ENCODE results near the gene NEDD4L.
"Not testable (repeated sequence)": the region's sequence is repeated elsewhere in the genome, so short reads cannot be mapped to it uniquely, and the experiment has no call there.

The NEDD4L gene

GRCh38 chr18:58362027-58362575, 318.1 kb downstream of the NEDD4L start:
- DNase-seq, result no peak

- DNase-seq, result no peak
Measured at GRCh38 chr18:58362829-58363271, 318.8 kb downstream of the NEDD4L start.

GRCh38 chr18:58363767-58364540, 319.9 kb downstream of the NEDD4L start:
- DNase-seq, result no peak

GRCh38 chr18:58364876-58365528, 321.0 kb downstream of the NEDD4L start:
- DNase-seq, result no peak

GRCh38 chr18:58367425-58368140, 323.6 kb downstream of the NEDD4L start:
- DNase-seq, result no peak

GRCh38 chr18:58369616-58370015, 325.6 kb downstream of the NEDD4L start:
- DNase-seq, result no peak

GRCh38 chr18:58370038-58370580, 326.1 kb downstream of the NEDD4L start:
- DNase-seq, result no peak

GRCh38 chr18:58370612-58371011, 326.6 kb downstream of the NEDD4L start:
- DNase-seq, result no peak

GRCh38 chr18:58373481-58373880, 329.5 kb downstream of the NEDD4L start:
- no peak for DNase-seq

- no peak for DNase-seq
Measured at GRCh38 chr18:58375051-58375450, 331.0 kb downstream of the NEDD4L start.

- DNase-seq, result no peak
Measured at GRCh38 chr18:58378411-58379379, 334.7 kb downstream of the NEDD4L start.

- DNase-seq, result no peak
Measured at GRCh38 chr18:58379443-58379842, 335.4 kb downstream of the NEDD4L start.

- DNase-seq, result not testable (repeated sequence)
Measured at GRCh38 chr18:58380113-58380512, 336.1 kb downstream of the NEDD4L start.

GRCh38 chr18:58381676-58382411, 337.8 kb downstream of the NEDD4L start:
- DNase-seq, result no peak

- DNase-seq, result no peak
Measured at GRCh38 chr18:58382446-58382845, 338.4 kb downstream of the NEDD4L start.

GRCh38 chr18:58385472-58385871, 341.4 kb downstream of the NEDD4L start:
- no peak for DNase-seq

- peak; percentile 2 for DNase-seq
Measured at GRCh38 chr18:58386780-58387179, 342.8 kb downstream of the NEDD4L start.

- DNase-seq, result peak; percentile 4
Measured at GRCh38 chr18:58387716-58388115, 343.7 kb downstream of the NEDD4L start.

- peak; percentile 36 for DNase-seq
Measured at GRCh38 chr18:58388736-58389135, 344.7 kb downstream of the NEDD4L start.

GRCh38 chr18:58389745-58390144, 345.7 kb downstream of the NEDD4L start:
- DNase-seq, result no peak

- DNase-seq, result peak; percentile 34
Measured at GRCh38 chr18:58390399-58390798, 346.4 kb downstream of the NEDD4L start.
